GM18951 (cell line): ENCODE data around the gene RPL13.

Experiments
- POLR2A ChIP-seq: IDR thresholded peaks from 4 replicates; pipeline ENCODE4 v1.6.1; 2011; ENCODE audit warnings: mild to moderate bottlenecking; ENCODE audit not compliant: insufficient read length, insufficient read depth; ENCODE audit errors: extremely low read depth
- in situ Hi-C: fragments of 300-500 bp; cut with MboI; formaldehyde crosslinking; loops from one replicate; pipeline ENCODE4 v1.12.0; 2022; ENCODE audit warnings: low sequenced_read_pairs, mixed read lengths, inconsistent platforms; ENCODE audit not compliant: unreplicated experiment

Gene RPL13

DNA sequence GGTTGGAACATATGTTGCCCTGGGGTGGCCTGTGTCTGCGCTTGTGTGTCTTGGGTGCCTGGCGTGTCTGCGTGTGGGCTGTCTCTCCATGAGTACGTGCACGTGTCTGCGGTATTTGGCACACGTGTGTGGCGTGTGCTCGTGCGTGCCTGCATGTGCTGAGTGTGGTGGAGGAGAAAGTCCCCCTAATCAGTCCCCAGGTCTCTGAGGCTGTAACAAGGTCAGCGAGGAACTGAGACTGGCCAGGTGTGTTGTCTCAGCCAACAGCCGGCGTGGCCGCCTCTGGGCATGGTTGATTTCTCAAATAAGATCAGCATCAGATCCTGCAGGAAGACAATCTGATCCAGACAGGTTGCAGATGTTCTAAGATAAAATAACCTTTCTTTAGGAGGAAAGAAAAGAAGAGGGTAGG lies 11.6 kb downstream of the RPL13 start:
- TF ChIP-seq POLR2A = no peak
- in situ Hi-C loops = no loop called here

GRCh38 chr16:89572485-89573205 lies 12.2 kb downstream of the RPL13 start:
- no peak for TF ChIP-seq POLR2A
- in situ Hi-C loops = no loop called here

GRCh38 chr16:89573826-89574680 lies 13.6 kb downstream of the RPL13 start:
- in situ Hi-C loops = no loop called here
- TF ChIP-seq POLR2A = no peak

GRCh38 chr16:89574681-89575246 lies 14.3 kb downstream of the RPL13 start:
- in situ Hi-C loops = no loop called here
- TF ChIP-seq POLR2A = no peak

- TF ChIP-seq POLR2A = peak; percentile 48
- in situ Hi-C loops = no loop called here
Measured at GRCh38 chr16:89575247-89576152, 15.0 kb downstream of the RPL13 start, which contains the start of gene CPNE7. CPNE7 (plus strand) TSS chr16:89575758; CDS start chr16:89575898, 140 bp downstream.

GRCh38 chr16:89576153-89577054 lies 15.9 kb downstream of the RPL13 start:
- in situ Hi-C loops = no loop called here
- no peak for TF ChIP-seq POLR2A

DNA sequence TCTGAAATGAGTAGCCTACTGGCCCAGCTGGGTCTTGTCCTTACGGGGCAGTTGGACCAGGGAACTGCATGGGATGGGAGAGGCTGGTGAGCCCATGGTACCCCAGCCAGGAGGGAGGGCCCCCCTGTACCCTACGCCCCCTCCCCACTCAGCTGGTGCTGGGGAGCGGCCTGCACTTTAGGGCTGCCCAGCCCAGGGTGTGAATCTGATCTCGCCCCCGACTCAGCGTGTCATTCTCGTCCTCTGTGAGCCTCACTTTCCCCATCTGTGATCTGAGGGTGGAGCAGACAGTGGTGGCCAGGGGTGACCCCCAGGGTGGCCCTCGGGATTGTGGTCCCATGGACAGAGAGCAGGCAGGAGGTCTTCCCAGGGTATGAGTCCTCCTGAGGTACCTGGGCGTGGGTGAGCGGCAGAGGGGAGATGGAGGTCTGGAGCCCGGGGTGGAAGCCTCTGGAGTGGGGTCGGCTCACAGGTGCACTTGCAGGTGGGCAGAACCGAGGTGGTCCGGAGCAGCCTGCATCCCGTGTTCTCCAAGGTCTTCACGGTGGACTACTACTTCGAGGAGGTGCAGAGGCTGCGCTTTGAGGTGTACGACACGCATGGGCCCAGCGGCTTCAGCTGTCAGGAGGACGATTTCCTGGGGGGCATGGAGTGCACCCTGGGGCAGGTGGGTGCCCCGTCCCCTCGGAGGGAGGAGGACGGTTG lies 16.7 kb downstream of the RPL13 start:
- in situ Hi-C loops = no loop called here
- TF ChIP-seq POLR2A = no peak

GRCh38 chr16:89579351-89579750 lies 18.9 kb downstream of the RPL13 start:
- TF ChIP-seq POLR2A = no peak
- in situ Hi-C loops = no loop called here

GRCh38 chr16:89581045-89581695 lies 20.7 kb downstream of the RPL13 start:
- in situ Hi-C loops = no loop called here
- no peak for TF ChIP-seq POLR2A

GRCh38 chr16:89581861-89582563 lies 21.5 kb downstream of the RPL13 start:
- no peak for TF ChIP-seq POLR2A
- in situ Hi-C loops = no loop called here
